Measurements from ENCODE around the gene CLDND2. TPM values are rescaled to one million over a fixed set of nuclear protein-coding genes. Genes with fewer than 3 reads are reported as not detected.

CLDND2 gene
- total and polyA plus RNA-seq, 2 of the 4 experiments (the other 2 are of a cell fraction), result not detected

- Histone ChIP-seq H3K36me3 (ENCODE audit: control insufficient read depth, insufficient read depth, low read length) (no peaks in the 10 kb centered on the region), H2AK9ac (replicated peaks; ENCODE audit: low read depth, low read length, poor library complexity) (no peak overlapping the region), H2BK120ac (ENCODE audit: low read depth, low read length) (no peak overlapping the region), H2AK5ac (ENCODE audit: low read depth, low read length) (no peak overlapping the region), H2BK20ac (ENCODE audit: low read depth, low read length) (no peak overlapping the region), H3K79me1 (ENCODE audit: low read depth in 1 of 2, low read length in 2 of 2) (no peaks in the 10 kb centered on the region), H3K14ac (replicated peaks; ENCODE audit: low read depth, low read length) (no peak overlapping the region), H3K9ac (ENCODE audit: low read depth, low read length) (no peak overlapping the region), H3K56ac (ENCODE audit: extremely low read depth, insufficient read depth, low read length) (no peak overlapping the region), H3K18ac (ENCODE audit: low read depth, low read length) (no peak overlapping the region), H3K23ac (ENCODE audit: low read depth, low read length) (no peak overlapping the region), H2BK5ac (ENCODE audit: low read depth, low read length, poor library complexity, severe bottlenecking) (no peak overlapping the region), H2AFZ (replicated peaks; ENCODE audit: low read length, poor library complexity) (no peak overlapping the region), H4K20me1 (ENCODE audit: insufficient read depth, low read length) (no peaks in the 10 kb centered on the region), H3K4me2 (ENCODE audit: low read depth, low read length) (no peak overlapping the region), H4K5ac (ENCODE audit: low read depth, low read length) (no peak overlapping the region), H3K4me3 (ENCODE audit: insufficient read depth, low read depth, low read length) (no peak overlapping the region), H3K27me3 (ENCODE audit: control insufficient read depth, insufficient read depth, low read length) (no peaks in the 10 kb centered on the region), H3K4me1 (ENCODE audit: control insufficient read depth, insufficient read depth, low read length) (no peaks in the 10 kb centered on the region), H3K27ac (ENCODE audit: insufficient read depth, low read length) (no peak overlapping the region), H3K9me1 (ENCODE audit: insufficient read depth, low read length) (0 out of 2 replicates have a peak, but pooled peaks cover 4% of the 10 kb centered on the region), H2BK15ac (ENCODE audit: low read depth, low read length) (no peak overlapping the region), H3K4ac (ENCODE audit: low read depth, low read length) (no peak overlapping the region), H4K8ac (ENCODE audit: low read depth in 2 of 2, low read length in 2 of 2) (no peak overlapping the region), H3K9me3 (ENCODE audit: control insufficient read depth, insufficient read depth, low read length) (no peaks in the 10 kb centered on the region), H4K91ac (ENCODE audit: insufficient read depth, low read depth, low read length) (no peak overlapping the region)
- ChIA-PET CTCF (no interaction called here), POLR2A (ENCODE audit: unreplicated experiment) (no interaction called here)
- in situ Hi-C loops (cut with MboI; ENCODE audit: low sequenced_read_pairs), result no loop called here
- no TSS peak for BruUV-seq (replicated peaks)
- dilution Hi-C loops (cut with HindIII; ENCODE audit: low sequenced_read_pairs, unreplicated experiment), result no loop called here
- TF ChIP-seq MAZ (IDR thresholded peaks at IDR 0.05; ENCODE audit: borderline replicate concordance, low read depth, low read length), result no peak
- TF ChIP-seq NFE2L2 (IDR thresholded peaks at IDR 0.05; ENCODE audit: low read depth, low read length), result no peak
- no peak for TF ChIP-seq RCOR1 (IDR thresholded peaks at IDR 0.05; ENCODE audit: insufficient replicate concordance, low read length)
- no peak for TF ChIP-seq SMC3 (IDR thresholded peaks at IDR 0.05; ENCODE audit: low read depth, low read length)
- no peak for TF ChIP-seq RAD21 (IDR thresholded peaks at IDR 0.05; ENCODE audit: low read length)
- TF ChIP-seq, protein P1, sequence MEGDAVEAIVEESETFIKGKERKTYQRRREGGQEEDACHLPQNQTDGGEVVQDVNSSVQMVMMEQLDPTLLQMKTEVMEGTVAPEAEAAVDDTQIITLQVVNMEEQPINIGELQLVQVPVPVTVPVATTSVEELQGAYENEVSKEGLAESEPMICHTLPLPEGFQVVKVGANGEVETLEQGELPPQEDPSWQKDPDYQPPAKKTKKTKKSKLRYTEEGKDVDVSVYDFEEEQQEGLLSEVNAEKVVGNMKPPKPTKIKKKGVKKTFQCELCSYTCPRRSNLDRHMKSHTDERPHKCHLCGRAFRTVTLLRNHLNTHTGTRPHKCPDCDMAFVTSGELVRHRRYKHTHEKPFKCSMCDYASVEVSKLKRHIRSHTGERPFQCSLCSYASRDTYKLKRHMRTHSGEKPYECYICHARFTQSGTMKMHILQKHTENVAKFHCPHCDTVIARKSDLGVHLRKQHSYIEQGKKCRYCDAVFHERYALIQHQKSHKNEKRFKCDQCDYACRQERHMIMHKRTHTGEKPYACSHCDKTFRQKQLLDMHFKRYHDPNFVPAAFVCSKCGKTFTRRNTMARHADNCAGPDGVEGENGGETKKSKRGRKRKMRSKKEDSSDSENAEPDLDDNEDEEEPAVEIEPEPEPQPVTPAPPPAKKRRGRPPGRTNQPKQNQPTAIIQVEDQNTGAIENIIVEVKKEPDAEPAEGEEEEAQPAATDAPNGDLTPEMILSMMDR (conservative IDR thresholded peaks at IDR 0.05; ENCODE audit: low read depth, low read length), result no peak
- TF ChIP-seq FOS (IDR thresholded peaks at IDR 0.05; ENCODE audit: low read depth, low read length), result no peak
- TF ChIP-seq RFX5 (IDR thresholded peaks at IDR 0.05; ENCODE audit: low read depth, low read length), result no peak
- TF ChIP-seq CEBPB (IDR thresholded peaks at IDR 0.05; ENCODE audit: low read depth, low read length), result no peak
- no peak for TF ChIP-seq MAFK (IDR thresholded peaks at IDR 0.05; ENCODE audit: low read depth, low read length)
- TF ChIP-seq, protein P2, sequence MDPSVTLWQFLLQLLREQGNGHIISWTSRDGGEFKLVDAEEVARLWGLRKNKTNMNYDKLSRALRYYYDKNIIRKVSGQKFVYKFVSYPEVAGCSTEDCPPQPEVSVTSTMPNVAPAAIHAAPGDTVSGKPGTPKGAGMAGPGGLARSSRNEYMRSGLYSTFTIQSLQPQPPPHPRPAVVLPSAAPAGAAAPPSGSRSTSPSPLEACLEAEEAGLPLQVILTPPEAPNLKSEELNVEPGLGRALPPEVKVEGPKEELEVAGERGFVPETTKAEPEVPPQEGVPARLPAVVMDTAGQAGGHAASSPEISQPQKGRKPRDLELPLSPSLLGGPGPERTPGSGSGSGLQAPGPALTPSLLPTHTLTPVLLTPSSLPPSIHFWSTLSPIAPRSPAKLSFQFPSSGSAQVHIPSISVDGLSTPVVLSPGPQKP (IDR thresholded peaks at IDR 0.05; ENCODE audit: borderline replicate concordance, low read depth, low read length), result no peak
- TF ChIP-seq POLR2A (IDR thresholded peaks at IDR 0.05; ENCODE audit: low read depth, low read length), result no peak
- no peak for TF ChIP-seq BHLHE40 (IDR thresholded peaks at IDR 0.05; ENCODE audit: low read depth, low read length)
- TF ChIP-seq MXI1 (IDR thresholded peaks at IDR 0.05; ENCODE audit: borderline replicate concordance, low read depth, low read length), result no peak
- no peak for TF ChIP-seq CHD1 (IDR thresholded peaks at IDR 0.05; ENCODE audit: low read depth, low read length)
- TF ChIP-seq, protein P3, sequence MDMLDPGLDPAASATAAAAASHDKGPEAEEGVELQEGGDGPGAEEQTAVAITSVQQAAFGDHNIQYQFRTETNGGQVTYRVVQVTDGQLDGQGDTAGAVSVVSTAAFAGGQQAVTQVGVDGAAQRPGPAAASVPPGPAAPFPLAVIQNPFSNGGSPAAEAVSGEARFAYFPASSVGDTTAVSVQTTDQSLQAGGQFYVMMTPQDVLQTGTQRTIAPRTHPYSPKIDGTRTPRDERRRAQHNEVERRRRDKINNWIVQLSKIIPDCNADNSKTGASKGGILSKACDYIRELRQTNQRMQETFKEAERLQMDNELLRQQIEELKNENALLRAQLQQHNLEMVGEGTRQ (IDR thresholded peaks at IDR 0.05; ENCODE audit: low read depth, low read length), result no peak
- 93% methylated on average over 6 of the region's 13 CpGs; no CpG with 5 or more reads in 1 of the 2 experiments for WGBS, 2 experiments (ENCODE audit: extremely low coverage in 2 of 2, insufficient read length in 1 of 2)
- intact Hi-C loops (cut with micrococcal nuclease), result loop anchor here (5.0 kb wide), 2 partner anchors 85 to 440 kb away; no protein-coding TSS in a partner anchor
- ATAC-seq (ENCODE audit: low read depth), result no peak
- no peak for DNase-seq
These were observed 31.5 kb downstream of the CLDND2 start for GRCh38 chr19:51337141-51337860.
